AML-193 (cell line): ENCODE measurements around the gene MST1R.

ENCODE experiments used
- DNase-seq, 2 experiments: peaks; one replicate each; lab custom pipeline; 2025; lab: John Stamatoyannopoulos, UW

MST1R gene

GRCh38 chr3:49877716-49878115, 26.0 kb downstream of the MST1R start:
- no peak for DNase-seq

- no peak for DNase-seq
Observed at GRCh38 chr3:49876567-49876966, 27.1 kb downstream of the MST1R start.

- no peak for DNase-seq
Observed at GRCh38 chr3:49873623-49874022, 30.1 kb downstream of the MST1R start.

- DNase-seq, result no peak
Observed at GRCh38 chr3:49872801-49873281, 30.8 kb downstream of the MST1R start.

- no peak for DNase-seq
Observed at GRCh38 chr3:49871531-49872153, 32.0 kb downstream of the MST1R start.

GRCh38 chr3:49869525-49870126, 34.0 kb downstream of the MST1R start, which contains the start of gene CAMKV:
Gene CAMKV (minus strand): TSS chr3:49869906. CDS start chr3:49862388, 7,518 bp downstream.
- DNase-seq, result no peak

GRCh38 chr3:49868862-49869466, 34.7 kb downstream of the MST1R start:
- no peak for DNase-seq

- DNase-seq, result peak; percentile 16 to 43
Observed at GRCh38 chr3:49867871-49868321, 35.8 kb downstream of the MST1R start.

GRCh38 chr3:49867400-49867799, 36.3 kb downstream of the MST1R start:
- DNase-seq, result no peak

- DNase-seq, result no peak
Observed at GRCh38 chr3:49865198-49865784, 38.4 kb downstream of the MST1R start.

- no peak for DNase-seq
Observed at GRCh38 chr3:49864505-49864904, 39.2 kb downstream of the MST1R start.

GRCh38 chr3:49859576-49860305, 43.9 kb downstream of the MST1R start:
- no peak for DNase-seq

GRCh38 chr3:49856181-49857005, 47.3 kb downstream of the MST1R start, which contains the start of gene TRAIP:
Gene TRAIP (minus strand): TSS chr3:49856564. CDS start chr3:49856453, 111 bp downstream.
- DNase-seq, result peak; percentile 96 to 97

GRCh38 chr3:49855662-49856061, 48.0 kb downstream of the MST1R start:
- no peak for DNase-seq

GRCh38 chr3:49845694-49846093, 58.0 kb downstream of the MST1R start:
- DNase-seq, result no peak

- DNase-seq, result no peak
Observed at GRCh38 chr3:49844464-49845183, 59.0 kb downstream of the MST1R start.

GRCh38 chr3:49842843-49843517, 60.7 kb downstream of the MST1R start:
- DNase-seq, result no peak

- DNase-seq, result no peak
Observed at GRCh38 chr3:49841806-49842205, 61.9 kb downstream of the MST1R start.

- DNase-seq, result peak; percentile 19 to 29
Observed at GRCh38 chr3:49841126-49841696, 62.5 kb downstream of the MST1R start.
